Spleen (tissue), 11 donors: ENCODE results near the gene BLOC1S5. TPM values are rescaled to one million over a fixed set of nuclear protein-coding genes. Genes with fewer than 3 reads are reported as not detected.
"Not testable (repeated sequence)": the region's sequence is repeated elsewhere in the genome, so short reads cannot be mapped to it uniquely, and the experiment has no call there.

Source experiments
- DNase-seq: peaks from one replicate; pipeline ENCODE4 v3.0.0-alpha.2; 2020
- H3K27ac ChIP-seq, 8 donors: fragments of 200-600 bp; sonication (generic) in 7 of 8; 1 replicate in 4 of 8; 2 replicates in 4 of 8; pipeline versions ENCODE4 v1.5.0 to v1.8.0; 2016 to 2021; ENCODE audit warnings: inconsistent platforms in 4 of 8, mild to moderate bottlenecking in 4 of 8, moderate library complexity in 1 of 8
- H3K27me3 ChIP-seq, 7 donors: fragments of 200-600 bp; sonication (generic) in 6 of 7; replicated peaks in 1 of 7; 1 replicate in 4 of 7; 2 replicates in 3 of 7; pipeline versions ENCODE4 v1.5.0 to v1.8.0; 2016 to 2021; ENCODE audit warnings: inconsistent platforms in 3 of 7, mild to moderate bottlenecking in 1 of 7
- H3K36me3 ChIP-seq, 6 donors: fragments of 200-600 bp; sonication (generic) in 5 of 6; 1 replicate in 4 of 6; 2 replicates in 2 of 6; pipeline versions ENCODE4 v1.5.0 to v1.8.0; 2016 to 2021; ENCODE audit warnings: inconsistent platforms in 2 of 6
- H3K4me1 ChIP-seq, 6 donors: fragments of 200-600 bp; sonication (generic) in 5 of 6; 1 replicate in 3 of 6; 2 replicates in 3 of 6; pipeline versions ENCODE4 v1.5.0 to v1.8.0; 2016 to 2021; ENCODE audit warnings: inconsistent platforms in 3 of 6
- H3K4me3 ChIP-seq, 8 donors: fragments of 200-600 bp; sonication (generic) in 7 of 8; 1 replicate in 4 of 8; 2 replicates in 4 of 8; pipeline versions ENCODE4 v1.5.0 to v1.8.0; 2016 to 2021; ENCODE audit warnings: inconsistent platforms in 4 of 8, mild to moderate bottlenecking in 4 of 8, moderate library complexity in 2 of 8
- H3K9me3 ChIP-seq, 8 donors: fragments of 200-600 bp; sonication (generic) in 7 of 8; 1 replicate in 4 of 8; 2 replicates in 4 of 8; pipeline versions ENCODE4 v1.5.0 to v1.8.0; 2016 to 2021; ENCODE audit warnings: inconsistent platforms in 4 of 8
- CTCF ChIP-seq, 11 experiments: fragments of 200-600 bp in 7 of 11; fragments of 450-650 bp in 4 of 11; sonication (generic) in 4 of 11; IDR thresholded peaks in 8 of 11; conservative IDR thresholded peaks in 3 of 11; 1 replicate in 7 of 11; 2 replicates in 4 of 11; pipeline versions ENCODE4 v1.4.0 to v1.8.0; 2016 to 2021; ENCODE audit warnings: antibody characterized with exemption in 11 of 11, inconsistent platforms in 4 of 11, mild to moderate bottlenecking in 1 of 11
- POLR2A ChIP-seq, 3 donors: fragments of 450-650 bp; IDR thresholded peaks; one replicate each; pipeline ENCODE4 v1.5.1; 2017; ENCODE audit warnings: antibody characterized with exemption in 3 of 3, mild to moderate bottlenecking in 1 of 3
- POLR2AphosphoS5 ChIP-seq, 3 donors: sonication (generic); formaldehyde crosslinking; IDR thresholded peaks; one replicate each; pipeline ENCODE4 v1.5.1; 2017; ENCODE audit warnings: antibody characterized with exemption in 3 of 3
- WGBS, 5 donors: extraction: QIAGEN DNeasy Blood & Tissue Kit in 3 of 5; methylation state at CpG; one replicate each; pipeline versions ENCODE4 v1.1.5 to v1.1.7; 2013 to 2018; 5-methylcytosine and 5-hydroxymethylcytosine counted together
- intact Hi-C: fragments of 100-400 bp; cut with DNase I; formaldehyde crosslinking; loops from one replicate; pipeline ENCODE4 v1.15.0; 2023; ENCODE audit warnings: low total_unique reads
- polyA plus RNA-seq, 3 donors: library from polyadenylated mRNA; stranded (reverse); fragments of 200-250 nt; gene quantifications; one replicate each; pipeline ENCODE4 v1.2.1, GENCODE V29; 2013
- total RNA-seq, 7 donors: library from RNA; depleted of rRNA in 3 of 7; stranded (reverse); fragments of >200 nt in 3 of 7; fragmentation: NEBNext Ultra II Directional in 4 of 7; extraction: Animal tissue kit (Norgen Biotek cat#: 25700) in 4 of 7; gene quantifications; one replicate each; pipeline versions ENCODE4 v1.1.0 to v1.2.1, GENCODE V29; 2016 to 2021
- donor health status: healthy with polysubstance abuse.
- donor health status: DM: no; HTN: no; CAD: no; lungs with moderate emphysema.
- donor health status: DM: no; HTN: no; CAD: no.
- donor health status: Bipolar disorder and iron deficiency.
- donor health status: healthy.
- donor health status: DM: no; HTN: no; CAD: no.
- donor health status: DM: yes; HTN: yes; CAD: no.

The BLOC1S5 gene
- total and polyA plus RNA-seq, 10 donors: 6.6 to 18.0 (median 13.6) TPM

GRCh38 chr6:7991536-7991935 is 72.7 kb downstream of the BLOC1S5 start:
- intact Hi-C loops: loop anchor here (5.0 kb wide), 1 partner anchor 269 kb away; no protein-coding TSS in a partner anchor
- no peaks in the 10 kb centered on the region for H3K27me3 ChIP-seq
- WGBS, 5 donors: 76 to 89% (median 78%) methylated on average over 1 of the region's 1 CpG

GRCh38 chr6:7986219-7986618 is 78.0 kb downstream of the BLOC1S5 start:
- Histone ChIP-seq H3K9me3 (peaks cover 0 to 8% (median 0%) of the 10 kb centered on the region in 8 donors), H3K4me3 (no peak overlapping the region), H3K27me3 (no peaks in the 10 kb centered on the region), H3K27ac (no peak overlapping the region), H3K4me1 (no peaks in the 10 kb centered on the region), H3K36me3 (no peaks in the 10 kb centered on the region)
- WGBS, 5 donors: 89 to 98% (median 92%) methylated on average over 31 of the region's 31 CpGs
- intact Hi-C loops: no loop called here
- TF ChIP-seq CTCF (IDR thresholded peaks at IDR 0.05 in 8 of 11, conservative IDR thresholded peaks at IDR 0.05 in 3 of 11): no peak
- TF ChIP-seq POLR2A (IDR thresholded peaks at IDR 0.05): no peak
- no peak for TF ChIP-seq POLR2AphosphoS5 (IDR thresholded peaks at IDR 0.05)
- DNase-seq: no peak

More at GRCh38 chr6:7991536-7991935, 72.7 kb downstream of the BLOC1S5 start:
- no peak overlapping the region for H3K4me3 ChIP-seq
- H3K36me3 ChIP-seq: no peaks in the 10 kb centered on the region
- no peak overlapping the region for H3K27ac ChIP-seq
- DNase-seq: no peak
- H3K4me1 ChIP-seq: peaks cover 0 to 8% (median 3%) of the 10 kb centered on the region in 6 donors
- TF ChIP-seq POLR2AphosphoS5 (IDR thresholded peaks at IDR 0.05) (no peak), POLR2A (IDR thresholded peaks at IDR 0.05) (no peak), CTCF (IDR thresholded peaks at IDR 0.05 in 8 of 11, conservative IDR thresholded peaks at IDR 0.05 in 3 of 11) (no peak)
- H3K9me3 ChIP-seq: peaks cover 0 to 6% (median 4%) of the 10 kb centered on the region in 8 donors

- H3K9me3 ChIP-seq, H3K36me3 ChIP-seq, H3K4me1 ChIP-seq, H3K27me3 ChIP-seq, H3K27ac ChIP-seq, intact Hi-C loops, H3K4me3 ChIP-seq, DNase-seq: not testable (repeated sequence)
- WGBS, 5 donors: 71 to 87% (median 80%) methylated on average over 6 of the region's 6 CpGs
These were observed 80.2 kb downstream of the BLOC1S5 start for GRCh38 chr6:7983967-7984366.

GRCh38 chr6:7979831-7980230 is 84.4 kb downstream of the BLOC1S5 start:
- peaks cover 2 to 23% (median 13%) of the 10 kb centered on the region in 6 donors for H3K4me1 ChIP-seq
- intact Hi-C loops: no loop called here
- H3K4me3 ChIP-seq: no peak overlapping the region
- peaks cover 0 to 27% (median 4%) of the 10 kb centered on the region in 7 donors for H3K27me3 ChIP-seq
- no peak for TF ChIP-seq CTCF (IDR thresholded peaks at IDR 0.05 in 8 of 11, conservative IDR thresholded peaks at IDR 0.05 in 3 of 11)
- no peak for TF ChIP-seq POLR2AphosphoS5 (IDR thresholded peaks at IDR 0.05)
- no peak for TF ChIP-seq POLR2A (IDR thresholded peaks at IDR 0.05)
- no peak overlapping the region for H3K27ac ChIP-seq
- H3K36me3 ChIP-seq: no peaks in the 10 kb centered on the region
- no peak for DNase-seq
- no peaks in the 10 kb centered on the region for H3K9me3 ChIP-seq

- TF ChIP-seq POLR2AphosphoS5 (IDR thresholded peaks at IDR 0.05) (no peak), CTCF (IDR thresholded peaks at IDR 0.05 in 8 of 11, conservative IDR thresholded peaks at IDR 0.05 in 3 of 11) (no peak), POLR2A (IDR thresholded peaks at IDR 0.05) (no peak)
- Histone ChIP-seq H3K4me3 (no peak overlapping the region), H3K9me3 (no peaks in the 10 kb centered on the region), H3K36me3 (no peaks in the 10 kb centered on the region), H3K27ac (no peak overlapping the region), H3K4me1 (peaks cover 3 to 26% (median 16%) of the 10 kb centered on the region in 6 donors), H3K27me3 (peaks cover 0 to 28% (median 4%) of the 10 kb centered on the region in 7 donors)
- DNase-seq: no peak
- 70 to 86% (median 71%) methylated on average over 3 of the region's 3 CpGs for WGBS, 5 donors
- intact Hi-C loops: no loop called here
These were observed 85.5 kb downstream of the BLOC1S5 start for GRCh38 chr6:7978736-7979135.
